NCI-H345 treated with DMSO at 0.1 percent for 48 hours (cell line): ENCODE data around the gene GLS.
"Not testable (repeated sequence)": the region's sequence is repeated elsewhere in the genome, so short reads cannot be mapped to it uniquely, and the experiment has no call there.

Experiments used
- DNase-seq: peaks from one replicate; lab custom pipeline; 2025; ENCODE audit not compliant: unreplicated experiment; lab: John Stamatoyannopoulos, UW

Gene GLS

GRCh38 chr2:190929919-190930318 is 49.3 kb downstream of the GLS start:
- no peak for DNase-seq

- DNase-seq = no peak
These were observed 49.8 kb downstream of the GLS start for GRCh38 chr2:190930411-190930810.

- DNase-seq = no peak
These were observed 51.9 kb downstream of the GLS start for GRCh38 chr2:190932514-190932913.

GRCh38 chr2:190933361-190933760 is 52.7 kb downstream of the GLS start:
- DNase-seq = no peak

- DNase-seq = no peak
These were observed 54.4 kb downstream of the GLS start for GRCh38 chr2:190935054-190935453.

- DNase-seq = no peak
These were observed 58.2 kb downstream of the GLS start for GRCh38 chr2:190938771-190939335.

- no peak for DNase-seq
These were observed 59.8 kb downstream of the GLS start for GRCh38 chr2:190940454-190940853.

- DNase-seq = no peak
These were observed 61.0 kb downstream of the GLS start for GRCh38 chr2:190941571-190941970.

GRCh38 chr2:190942697-190943096 is 62.1 kb downstream of the GLS start:
- DNase-seq = no peak

GRCh38 chr2:190943706-190944105 is 63.1 kb downstream of the GLS start:
- no peak for DNase-seq

GRCh38 chr2:190947141-190947540 is 66.5 kb downstream of the GLS start:
- no peak for DNase-seq

GRCh38 chr2:190947711-190948251 is 67.2 kb downstream of the GLS start:
- DNase-seq = no peak

GRCh38 chr2:190948671-190949070 is 68.0 kb downstream of the GLS start:
- DNase-seq = no peak

- no peak for DNase-seq
These were observed 70.0 kb downstream of the GLS start for GRCh38 chr2:190950566-190950991.

GRCh38 chr2:190953257-190953656 is 72.6 kb downstream of the GLS start:
- DNase-seq = no peak

- no peak for DNase-seq
These were observed 79.5 kb downstream of the GLS start for GRCh38 chr2:190959911-190960788.

GRCh38 chr2:190961117-190961516 is 80.5 kb downstream of the GLS start:
- not testable (repeated sequence) for DNase-seq

- no peak for DNase-seq
These were observed 81.4 kb downstream of the GLS start for GRCh38 chr2:190961918-190962487.

GRCh38 chr2:190963088-190963487 is 82.5 kb downstream of the GLS start:
- no peak for DNase-seq

GRCh38 chr2:190964170-190964795 is 83.7 kb downstream of the GLS start:
- no peak for DNase-seq

- no peak for DNase-seq
These were observed 85.1 kb downstream of the GLS start for GRCh38 chr2:190965580-190966222.
